SH-SY5Y (cell line): ENCODE measurements around the gene GXYLT2.

Experiments used
- GATA2 ChIP-seq: IDR thresholded peaks from 2 replicates; pipeline ENCODE4 v1.6.1; 2011; ENCODE audit warnings: mild to moderate bottlenecking, low read depth, low read length
- GATA3 ChIP-seq: IDR thresholded peaks from 2 replicates; pipeline ENCODE4 v1.6.1; 2011; ENCODE audit warnings: low read depth, mild to moderate bottlenecking, low read length, moderate library complexity

DNA sequence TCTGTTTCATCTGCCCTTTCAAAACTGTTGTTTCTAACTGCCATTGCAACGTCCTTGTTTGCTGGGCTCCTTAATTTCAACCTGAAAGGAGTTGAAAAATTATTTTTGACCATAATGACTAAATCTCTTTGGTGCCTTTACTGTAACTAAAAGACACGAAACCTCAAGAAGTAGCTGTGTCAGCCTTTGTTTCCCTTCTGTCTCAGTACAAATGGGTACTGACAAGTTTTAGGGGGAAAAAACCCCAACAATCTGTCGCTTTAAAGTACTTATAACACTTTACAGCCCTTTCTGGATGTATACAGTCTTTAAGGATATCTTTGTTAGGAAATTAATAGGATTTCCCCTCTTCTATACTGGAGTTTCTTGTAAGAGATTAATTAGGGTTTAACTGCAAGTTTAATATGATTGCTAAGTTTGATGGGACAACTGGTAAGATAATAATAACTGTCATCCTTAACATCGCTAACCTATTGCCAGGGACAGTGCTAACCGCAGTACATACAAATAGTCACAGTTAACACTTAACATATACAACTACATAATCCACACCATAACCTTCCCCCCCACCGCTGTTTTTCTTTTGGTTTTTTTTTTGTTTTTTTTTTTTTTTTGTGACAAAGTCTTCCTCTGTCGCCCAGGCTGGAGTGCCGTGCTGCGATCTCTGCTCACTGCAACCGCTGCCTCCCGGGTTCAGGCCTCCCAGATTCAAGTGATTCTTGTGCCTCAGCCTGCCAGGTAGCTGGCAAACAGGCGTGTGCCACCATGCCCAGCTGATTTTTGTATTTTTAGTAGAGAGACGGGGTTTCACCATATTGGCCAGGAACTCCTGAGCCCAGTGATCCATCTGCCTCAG, 1.7 kb downstream of the GXYLT2 start:
- TF ChIP-seq GATA3: no peak
- no peak for TF ChIP-seq GATA2
